Measurements from ENCODE around the gene TMEM139.

TMEM139 gene

GRCh38 chr7:143281529-143281928 lies 3.2 kb upstream of the TMEM139 start (continued):
- TF ChIP-seq ZBTB44 (tag by site-specific recombination; IDR thresholded peaks at IDR 0.05): no peak
- no peak for TF ChIP-seq ZNF132 (tag by site-specific recombination; IDR thresholded peaks at IDR 0.05; ENCODE audit: borderline replicate concordance)
- no peak for TF ChIP-seq ZNF792 (tag by site-specific recombination; IDR thresholded peaks at IDR 0.05)
- no peak for TF ChIP-seq ZNF776 (tag by site-specific recombination; IDR thresholded peaks at IDR 0.05; ENCODE audit: borderline replicate concordance)
- TF ChIP-seq ZNF140 (tag by site-specific recombination; IDR thresholded peaks at IDR 0.05): no peak
- no peak for TF ChIP-seq ZNF292 (tag by site-specific recombination; IDR thresholded peaks at IDR 0.05; ENCODE audit: borderline replicate concordance, low read depth)
- TF ChIP-seq ZNF580 (tag by site-specific recombination; IDR thresholded peaks at IDR 0.05): no peak
- TF ChIP-seq KLF9 (tag by site-specific recombination; IDR thresholded peaks at IDR 0.05; ENCODE audit: low read depth): no peak
- TF ChIP-seq ZNF664 (tag by site-specific recombination; IDR thresholded peaks at IDR 0.05): no peak
- TF ChIP-seq OSR2 (tag by site-specific recombination; IDR thresholded peaks at IDR 0.05): no peak

- ChIA-PET POLR2A (interaction anchor here (1.0 kb wide), 1 partner anchor 18 kb away, joined by 3 read pairs; no protein-coding TSS in a partner anchor), CTCF (interaction anchor here (0.7 kb wide), 1 partner anchor 206 kb away, joined by 3 read pairs; no protein-coding TSS in a partner anchor)
- Histone ChIP-seq H3K4me3 (ENCODE audit: low read depth, low read length) (no peak overlapping the region), H3K36me3 (ENCODE audit: control insufficient read depth in 2 of 2, insufficient read depth in 1 of 2, low read length in 2 of 2) (no peaks in the 10 kb centered on the region), H3K9me3 (ENCODE audit: control insufficient read depth, insufficient read depth, low read depth, low read length) (no peaks in the 10 kb centered on the region), H3K4me1 (ENCODE audit: control insufficient read depth, insufficient read depth, low read length) (no peaks in the 10 kb centered on the region), H3K27ac (ENCODE audit: extremely low read depth, low read depth, low read length) (no peak overlapping the region)
- no peak for TF ChIP-seq TRIM28 (IDR thresholded peaks at IDR 0.05; ENCODE audit: borderline replicate concordance, low read length)
- no peak for TF ChIP-seq ZNF121 (tag by site-specific recombination; IDR thresholded peaks at IDR 0.05)
- no peak for TF ChIP-seq ZNF621 (tag by site-specific recombination; IDR thresholded peaks at IDR 0.05)
- no peak for TF ChIP-seq ZNF501 (tag by site-specific recombination; IDR thresholded peaks at IDR 0.05)
- TF ChIP-seq ZNF561 (tag by site-specific recombination; IDR thresholded peaks at IDR 0.05; ENCODE audit: borderline replicate concordance): no peak
- no peak for TF ChIP-seq SCRT2 (tag by site-specific recombination; IDR thresholded peaks at IDR 0.05)
- no peak for TF ChIP-seq ZNF629 (tag by site-specific recombination; IDR thresholded peaks at IDR 0.05)
- TF ChIP-seq ZNF596 (tag by site-specific recombination; IDR thresholded peaks at IDR 0.05): no peak
- TF ChIP-seq PRDM6 (tag by site-specific recombination; IDR thresholded peaks at IDR 0.05): no peak
- no peak for TF ChIP-seq KLF9 (tag by site-specific recombination; IDR thresholded peaks at IDR 0.05; ENCODE audit: low read depth)
- TF ChIP-seq YY1 (tag by site-specific recombination; IDR thresholded peaks at IDR 0.05): no peak
- no peak for TF ChIP-seq ZNF747 (tag by site-specific recombination; IDR thresholded peaks at IDR 0.05)
- TF ChIP-seq ZNF175 (tag by site-specific recombination; IDR thresholded peaks at IDR 0.05): no peak
- no peak for TF ChIP-seq MYNN (tag by site-specific recombination; IDR thresholded peaks at IDR 0.05; ENCODE audit: borderline replicate concordance)
- TF ChIP-seq KLF10 (tag by site-specific recombination; IDR thresholded peaks at IDR 0.05): no peak
- no peak for TF ChIP-seq ZNF776 (tag by site-specific recombination; IDR thresholded peaks at IDR 0.05; ENCODE audit: borderline replicate concordance)
Observed at GRCh38 chr7:143282124-143282523, 2.6 kb upstream of the TMEM139 start.

Data from HEK293 (cell line).